ENCODE data around the gene SSNA1. TPM values are rescaled to one million over a fixed set of nuclear protein-coding genes. Genes with fewer than 3 reads are reported as not detected.

The SSNA1 gene
- total RNA-seq: 65.7 and 87.8 TPM in 2 replicates

GRCh38 chr9:137188490-137189296 lies at the start of gene SSNA1, which contains the start of gene ANAPC2:
TSS of gene SSNA1 (plus strand) at chr9:137188676. CDS start at chr9:137188727, 51 bp downstream.
TSS of gene ANAPC2 (minus strand) at chr9:137188560. CDS start at chr9:137188532, 28 bp downstream.

GRCh38 chr9:137138722-137139467 lies 49.6 kb upstream of the SSNA1 start, which contains the start of gene GRIN1:
TSS of gene GRIN1 (plus strand) at chr9:137139154. CDS start at chr9:137139487, 333 bp downstream.

GRCh38 chr9:137169896-137170358 lies 18.5 kb upstream of the SSNA1 start, which contains the start of gene LRRC26:
TSS of gene LRRC26 (minus strand) at chr9:137170051. CDS start at chr9:137169943, 108 bp downstream.

GRCh38 chr9:137200311-137201204 lies 12.1 kb downstream of the SSNA1 start, which contains the start of gene TPRN:
TSS of gene TPRN (minus strand) at chr9:137200741. CDS start at chr9:137200711, 30 bp downstream.

GRCh38 chr9:137205126-137206069 lies 16.9 kb downstream of the SSNA1 start, which contains the start of the genes NDOR1 and TMEM203:
TSS of gene NDOR1 (plus strand) at chr9:137205700. CDS start at chr9:137205778, 78 bp downstream.
TSS of gene TMEM203 (minus strand) at chr9:137205648. CDS start at chr9:137205414, 234 bp downstream.

GRCh38 chr9:137222190-137223077 lies 34.0 kb downstream of the SSNA1 start, which contains the start of gene RNF208:
TSS of gene RNF208 (minus strand) at chr9:137222240. CDS start at chr9:137221212, 1,028 bp downstream.

GRCh38 chr9:137224830-137225694 lies 36.6 kb downstream of the SSNA1 start, which contains the start of gene CYSRT1:
TSS of gene CYSRT1 (plus strand) at chr9:137225174. CDS start at chr9:137225622, 448 bp downstream.

GRCh38 chr9:137227054-137227852 lies 38.8 kb downstream of the SSNA1 start, which contains the start of gene RNF224:
TSS of gene RNF224 (plus strand) at chr9:137227502. CDS start at chr9:137228336, 834 bp downstream.

GRCh38 chr9:137230705-137231371 lies 42.4 kb downstream of the SSNA1 start, which contains the start of gene SLC34A3:
TSS of gene SLC34A3 (plus strand) at chr9:137230901. CDS start at chr9:137231703, 802 bp downstream.

Other genes with a start within 250 kb of the SSNA1 start
- gene FBXW5, start 243.9 kb upstream of the SSNA1 start, total RNA-seq: 152 and 153 TPM in 2 replicates
- not detected in 2 replicates for gene C8G, start 243.4 kb upstream of the SSNA1 start, total RNA-seq
- not detected in 2 replicates for gene LCN12, start 236.4 kb upstream of the SSNA1 start, total RNA-seq
- 304 and 428 TPM in 2 replicates for gene PTGDS, start 211.2 kb upstream of the SSNA1 start, total RNA-seq
- gene LCNL1, start 205.7 kb upstream of the SSNA1 start, total RNA-seq: 1.4 and 2.2 TPM in 2 replicates
- gene PAXX, start 196.3 kb upstream of the SSNA1 start, total RNA-seq: 36.9 and 65.2 TPM in 2 replicates
- gene CLIC3, start 192.1 kb upstream of the SSNA1 start, total RNA-seq: 11.9 and 74.5 TPM in 2 replicates
- 14.5 and 18.3 TPM in 2 replicates for gene ABCA2, start 160.4 kb upstream of the SSNA1 start, total RNA-seq
- gene FUT7, start 156.6 kb upstream of the SSNA1 start, total RNA-seq: not detected in 2 replicates
- 54.4 and 67.6 TPM in 2 replicates for gene NPDC1, start 142.5 kb upstream of the SSNA1 start, total RNA-seq
- gene ENTPD2, start 134.6 kb upstream of the SSNA1 start, total RNA-seq: 0.09 and 0.12 TPM in 2 replicates
- gene SAPCD2, start 118.1 kb upstream of the SSNA1 start, total RNA-seq: 0.34 and 0.70 TPM in 2 replicates
- 12.0 and 13.6 TPM in 2 replicates for gene UAP1L1, start 111.2 kb upstream of the SSNA1 start, total RNA-seq
- gene MAN1B1, start 101.7 kb upstream of the SSNA1 start, total RNA-seq: 61.3 and 66.3 TPM in 2 replicates
- gene DPP7, start 73.9 kb upstream of the SSNA1 start, total RNA-seq: 106 and 123 TPM in 2 replicates
- not detected in 2 replicates for gene GRIN1, start 49.5 kb upstream of the SSNA1 start, total RNA-seq
- gene LRRC26, start 18.6 kb upstream of the SSNA1 start, total RNA-seq: not detected in 2 replicates
- not detected in 2 replicates for gene TMEM210, start 16.6 kb upstream of the SSNA1 start, total RNA-seq
- gene ANAPC2, start 116 bp upstream of the SSNA1 start, total RNA-seq: 10.4 and 10.9 TPM in 2 replicates
- gene TPRN, start 12.1 kb downstream of the SSNA1 start, total RNA-seq: 12.4 and 16.1 TPM in 2 replicates
- gene TMEM203, start 17.0 kb downstream of the SSNA1 start, total RNA-seq: 30.5 and 33.1 TPM in 2 replicates
- gene NDOR1, start 17.0 kb downstream of the SSNA1 start, total RNA-seq: 8.8 and 11.2 TPM in 2 replicates
- gene RNF208, start 33.6 kb downstream of the SSNA1 start, total RNA-seq: not detected in 2 replicates
- gene CYSRT1, start 36.5 kb downstream of the SSNA1 start, total RNA-seq: 0.17 TPM in 1 of 2 replicates, not detected in the other
- not detected in 2 replicates for gene RNF224, start 38.8 kb downstream of the SSNA1 start, total RNA-seq
- gene SLC34A3, start 42.2 kb downstream of the SSNA1 start, total RNA-seq: not detected in 2 replicates
- gene TUBB4B, start 52.6 kb downstream of the SSNA1 start, total RNA-seq: 115 and 248 TPM in 2 replicates
- not detected in 2 replicates for gene STPG3, start 62.6 kb downstream of the SSNA1 start, total RNA-seq
- 33.8 and 44.2 TPM in 2 replicates for gene NELFB, start 66.7 kb downstream of the SSNA1 start, total RNA-seq
- gene TOR4A, start 89.0 kb downstream of the SSNA1 start, total RNA-seq: 4.6 and 15.5 TPM in 2 replicates
- gene NRARP, start 113.6 kb downstream of the SSNA1 start, total RNA-seq: 0.35 and 3.4 TPM in 2 replicates
- 4.9 and 17.6 TPM in 2 replicates for gene EXD3, start 234.5 kb downstream of the SSNA1 start, total RNA-seq
- 0.17 and 0.23 TPM in 2 replicates for gene NOXA1, start 234.7 kb downstream of the SSNA1 start, total RNA-seq